Activated T-helper 2 cell treated with anti-CD3 and anti-CD28 coated beads, Interferon-gamma antibody, Interleukin-2, Interleukin-4, amounts not matched to agents 10 μg/mL and 5 μg/mL and 100 μg/mL, durations not matched to agents 14 hours and 24 hours and 36 hours (primary cell): ENCODE data around the gene IL18. TPM values are rescaled to one million over a fixed set of nuclear protein-coding genes. Genes with fewer than 3 reads are reported as not detected.

Source experiments
- DNase-seq: peaks from one replicate; pipeline ENCODE4 v3.0.0; 2021; ENCODE audit warnings: low spot score
- H3K27ac Mint-ChIP-seq: one replicate; pipeline ENCODE4 v1.8.0; 2021; ENCODE audit warnings: mixed read lengths
- H3K27me3 Mint-ChIP-seq: one replicate; pipeline ENCODE4 v1.8.0; 2021; ENCODE audit warnings: low read depth, mixed read lengths
- H3K36me3 Mint-ChIP-seq: one replicate; pipeline ENCODE4 v1.8.0; 2021; ENCODE audit warnings: low read depth, mixed read lengths
- H3K4me1 Mint-ChIP-seq: one replicate; pipeline ENCODE4 v1.8.0; 2021; ENCODE audit warnings: low read depth, mixed read lengths
- H3K4me3 Mint-ChIP-seq: one replicate; pipeline ENCODE4 v1.8.0; 2021; ENCODE audit warnings: low read depth, mild to moderate bottlenecking, moderate library complexity, mixed read lengths
- H3K9me3 Mint-ChIP-seq: one replicate; pipeline ENCODE4 v1.8.0; 2021; ENCODE audit warnings: mixed read lengths
- intact Hi-C: fragments of 100-400 bp; cut with micrococcal nuclease; formaldehyde crosslinking; loops from one replicate; pipeline ENCODE4 v1.15.1; 2023
- total RNA-seq: library from RNA; stranded (reverse); gene quantifications from 2 replicates; pipeline ENCODE4 v1.2.3, GENCODE V29; 2022

IL18 gene
- total RNA-seq, 1 donor from 2014 or later: 1.7 TPM

DNA sequence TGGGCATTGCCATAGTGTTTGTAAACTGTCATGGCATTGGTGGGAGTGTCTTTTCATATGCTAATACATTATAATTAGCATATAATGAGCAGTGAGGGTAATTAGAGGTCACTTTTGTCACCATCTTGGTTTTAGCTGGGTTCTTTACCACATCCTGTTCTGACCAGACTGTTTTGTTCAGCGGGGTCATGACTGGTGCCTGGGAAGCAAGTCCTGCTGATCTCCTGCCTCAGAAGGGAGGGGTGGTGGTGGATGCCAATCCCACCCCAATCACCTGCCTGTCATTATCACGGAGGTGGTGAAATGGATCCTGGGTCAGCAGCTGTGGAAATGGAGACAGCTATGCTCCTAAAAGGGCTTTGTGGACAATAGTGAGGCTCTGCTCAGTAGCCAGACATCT is 31.2 kb downstream of the IL18 start:
- no peak for DNase-seq
- Mint-ChIP-seq H3K4me1 (peaks cover 5% of the 10 kb centered on the region), H3K36me3 (no peaks in the 10 kb centered on the region), H3K4me3 (no peak overlapping the region), H3K27me3 (no peaks in the 10 kb centered on the region), H3K9me3 (no peaks in the 10 kb centered on the region), H3K27ac (no peak overlapping the region)
- intact Hi-C loops: no loop called here

DNA sequence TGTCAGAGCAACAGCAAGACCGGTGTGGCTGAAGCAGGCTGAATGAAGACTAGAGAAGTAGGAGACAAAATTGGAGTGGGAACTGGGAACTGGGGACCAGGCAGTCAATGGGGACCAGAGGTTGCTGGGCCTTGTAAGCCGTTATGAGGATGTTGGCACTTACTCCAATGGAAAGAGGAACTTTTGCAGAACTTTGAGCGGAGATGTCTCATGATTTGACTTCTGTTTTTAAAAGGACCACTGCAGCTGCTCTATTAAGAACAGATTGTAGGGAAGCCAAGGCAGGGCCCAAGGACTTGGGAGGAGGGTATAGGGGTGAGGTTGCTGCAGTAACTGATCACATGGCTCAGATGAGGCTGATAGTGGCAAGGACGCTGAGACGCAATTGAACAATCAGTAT is 34.2 kb downstream of the IL18 start:
- intact Hi-C loops: no loop called here
- Mint-ChIP-seq H3K9me3 (no peaks in the 10 kb centered on the region), H3K36me3 (no peaks in the 10 kb centered on the region), H3K27ac (no peak overlapping the region), H3K4me1 (peaks cover 5% of the 10 kb centered on the region), H3K4me3 (no peak overlapping the region), H3K27me3 (no peaks in the 10 kb centered on the region)
- no peak for DNase-seq

DNA sequence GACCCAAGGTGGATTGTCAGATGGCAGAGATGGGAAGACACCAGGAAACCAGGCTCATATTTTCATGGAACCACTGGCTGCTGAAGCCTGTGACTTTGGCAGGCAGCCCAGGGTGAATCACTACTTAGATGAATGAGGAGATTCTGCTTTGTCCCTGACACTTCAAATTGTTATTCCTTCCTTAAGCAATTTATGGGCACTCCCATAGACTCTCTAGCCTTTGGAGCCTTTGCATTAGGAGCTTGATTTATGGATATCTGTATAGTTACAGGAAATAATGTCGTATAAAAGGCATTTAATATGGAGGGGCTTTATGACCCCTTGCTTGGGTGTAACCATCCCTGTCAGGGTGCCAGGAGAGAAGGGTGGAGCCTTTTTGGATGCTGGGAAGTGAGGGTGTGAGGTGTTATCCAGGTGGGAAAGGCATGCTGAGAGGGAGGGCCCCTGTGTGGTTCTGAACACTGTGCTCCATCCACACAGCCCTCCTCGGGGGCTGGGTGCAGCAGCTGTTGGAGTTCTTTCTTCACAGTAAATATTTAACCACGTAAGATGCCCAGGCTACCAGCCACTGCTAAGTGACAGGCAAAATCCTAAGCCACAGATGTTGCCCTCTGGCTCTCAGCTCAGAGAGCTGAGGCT is 35.3 kb downstream of the IL18 start:
- peaks cover 5% of the 10 kb centered on the region for H3K4me1 Mint-ChIP-seq
- peaks cover 3% of the 10 kb centered on the region for H3K27me3 Mint-ChIP-seq
- DNase-seq: no peak
- H3K4me3 Mint-ChIP-seq: no peak overlapping the region
- no peaks in the 10 kb centered on the region for H3K9me3 Mint-ChIP-seq
- intact Hi-C loops: no loop called here
- no peaks in the 10 kb centered on the region for H3K36me3 Mint-ChIP-seq
- H3K27ac Mint-ChIP-seq: no peak overlapping the region

DNA sequence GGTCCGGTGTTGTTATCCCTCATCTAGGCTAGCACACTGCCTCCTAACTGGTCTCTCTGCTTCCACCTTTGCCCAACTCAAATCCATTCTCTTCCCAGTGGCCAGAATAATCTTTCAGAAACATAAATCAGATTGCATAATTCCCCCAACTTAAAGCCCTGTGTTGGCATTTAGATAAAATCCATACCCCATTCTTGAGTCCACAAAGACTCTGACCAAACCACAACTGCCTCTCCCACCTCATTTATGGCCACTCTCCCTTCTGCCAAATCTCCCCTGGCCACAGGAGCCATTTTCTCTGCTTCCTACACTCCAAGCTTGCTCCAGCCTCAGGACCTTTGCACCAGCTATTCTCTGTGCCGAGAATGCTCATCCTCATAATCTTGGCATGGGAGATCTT is 36.8 kb downstream of the IL18 start:
- Mint-ChIP-seq H3K36me3 (no peaks in the 10 kb centered on the region), H3K4me3 (no peak overlapping the region), H3K4me1 (peaks cover 2% of the 10 kb centered on the region), H3K9me3 (no peaks in the 10 kb centered on the region), H3K27ac (no peak overlapping the region), H3K27me3 (peaks cover 4% of the 10 kb centered on the region)
- no peak for DNase-seq
- intact Hi-C loops: no loop called here

DNA sequence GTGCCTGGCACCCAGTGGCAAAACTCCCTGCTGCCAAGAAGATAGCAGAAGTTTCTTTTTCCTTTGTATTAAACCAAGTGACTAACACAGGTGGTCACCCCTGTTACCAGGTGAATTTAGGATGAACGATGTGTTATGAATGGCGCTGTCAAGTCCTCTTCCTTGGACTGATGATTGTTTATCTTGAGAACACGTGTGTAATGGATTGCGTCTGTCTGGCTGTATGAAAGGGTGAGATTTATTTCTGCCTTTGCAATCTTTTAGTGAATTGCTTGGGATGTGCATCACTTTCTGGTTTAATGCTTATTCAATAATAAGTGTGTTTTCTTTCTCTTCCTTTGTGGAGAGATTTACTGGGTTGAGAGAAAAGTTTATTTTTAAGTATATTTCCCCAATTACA is 40.8 kb downstream of the IL18 start:
- peaks cover 13% of the 10 kb centered on the region for H3K4me1 Mint-ChIP-seq

DNA sequence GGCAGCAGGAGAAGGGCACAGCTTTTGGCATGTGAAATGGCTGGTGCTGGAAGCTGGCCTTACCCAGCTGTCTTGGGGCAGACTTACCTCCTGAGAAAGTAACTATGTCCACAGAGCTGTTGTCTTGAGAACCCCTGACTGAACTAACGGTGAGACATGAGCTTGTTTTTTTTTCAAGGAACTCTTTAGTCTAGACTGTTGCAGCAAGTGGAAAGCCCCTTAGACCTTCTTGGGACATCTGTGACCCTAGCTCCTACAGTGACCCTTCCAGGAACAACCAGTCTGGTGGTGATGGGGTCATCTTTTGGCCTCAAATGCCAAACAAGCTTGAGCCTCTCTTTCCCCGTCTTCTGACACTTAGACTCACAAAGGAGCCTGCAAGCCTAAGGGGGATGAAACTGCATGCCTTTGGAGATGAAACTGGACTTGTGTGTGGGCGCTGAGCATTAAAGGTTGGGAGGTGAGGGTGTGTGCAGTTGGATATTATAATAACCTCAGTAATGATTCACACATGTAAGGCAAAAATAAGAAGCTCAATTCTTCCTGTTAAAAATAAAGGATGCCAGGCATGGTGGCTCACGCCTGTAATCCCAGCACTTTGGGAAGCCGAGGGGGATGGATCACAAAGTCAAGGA is 41.8 kb downstream of the IL18 start:
- intact Hi-C loops: no loop called here
- no peak overlapping the region for H3K4me3 Mint-ChIP-seq
- H3K36me3 Mint-ChIP-seq: no peaks in the 10 kb centered on the region
- H3K4me1 Mint-ChIP-seq: peaks cover 13% of the 10 kb centered on the region
- H3K9me3 Mint-ChIP-seq: no peaks in the 10 kb centered on the region
- H3K27ac Mint-ChIP-seq: no peak overlapping the region
- DNase-seq: no peak
- H3K27me3 Mint-ChIP-seq: peaks cover 4% of the 10 kb centered on the region

More for the DNA sequence above, 40.8 kb downstream of the IL18 start:
- H3K36me3 Mint-ChIP-seq: no peaks in the 10 kb centered on the region
- peaks cover 4% of the 10 kb centered on the region for H3K27me3 Mint-ChIP-seq
- H3K27ac Mint-ChIP-seq: no peak overlapping the region
- no peak for DNase-seq
- intact Hi-C loops: no loop called here
- no peak overlapping the region for H3K4me3 Mint-ChIP-seq
- no peaks in the 10 kb centered on the region for H3K9me3 Mint-ChIP-seq

DNA sequence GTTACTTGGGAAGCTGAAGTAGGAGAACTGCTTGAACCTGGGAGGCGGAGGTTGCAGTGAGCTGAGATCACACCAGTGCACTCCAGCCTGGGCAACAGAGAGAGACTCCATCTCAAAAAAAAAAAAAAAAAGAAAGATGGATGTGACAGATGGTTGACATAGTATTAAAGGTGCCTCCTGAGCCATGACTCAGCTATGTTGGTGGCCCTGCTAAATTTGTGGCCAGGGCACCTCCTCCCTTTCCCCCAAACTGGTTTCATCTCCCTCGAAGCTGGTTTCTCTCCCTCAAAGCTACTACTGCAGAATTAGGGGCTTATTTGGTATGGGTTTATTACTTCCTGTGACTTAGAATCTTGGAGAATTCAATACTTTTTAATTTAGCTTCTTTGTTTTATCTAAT is 45.7 kb downstream of the IL18 start:
- no peak overlapping the region for H3K4me3 Mint-ChIP-seq
- H3K9me3 Mint-ChIP-seq: no peaks in the 10 kb centered on the region

DNA sequence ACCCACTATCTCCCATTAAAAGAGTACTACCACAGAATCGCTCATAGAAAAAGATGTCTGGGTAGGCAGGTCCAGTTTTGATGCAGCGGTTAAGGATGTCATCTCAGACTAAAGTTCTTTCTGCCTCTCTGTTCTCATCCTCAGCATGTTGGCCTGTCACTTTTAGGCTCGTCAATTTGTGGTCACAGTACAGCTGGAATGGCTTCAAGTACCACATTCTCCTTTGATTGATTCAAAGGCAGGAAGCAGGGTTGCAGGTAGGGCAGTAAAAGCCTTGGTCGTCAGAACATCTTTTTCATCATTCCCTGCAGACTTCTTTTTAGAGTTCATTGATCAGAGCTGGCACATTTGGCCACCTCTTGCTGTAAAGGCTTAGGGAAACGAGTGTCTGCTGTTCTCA is 48.5 kb downstream of the IL18 start:
- no peaks in the 10 kb centered on the region for H3K9me3 Mint-ChIP-seq
- H3K4me3 Mint-ChIP-seq: no peak overlapping the region
- intact Hi-C loops: loop anchor here (2.0 kb wide), 1 partner anchor 59 kb away; the partner anchor contains the start of gene BCO2
- DNase-seq: no peak
- no peak overlapping the region for H3K27ac Mint-ChIP-seq
- H3K36me3 Mint-ChIP-seq: no peaks in the 10 kb centered on the region
- peaks cover 14% of the 10 kb centered on the region for H3K4me1 Mint-ChIP-seq
- H3K27me3 Mint-ChIP-seq: no peaks in the 10 kb centered on the region

More for the DNA sequence above, 45.7 kb downstream of the IL18 start:
- intact Hi-C loops: no loop called here
- H3K27me3 Mint-ChIP-seq: no peaks in the 10 kb centered on the region
- no peaks in the 10 kb centered on the region for H3K36me3 Mint-ChIP-seq
- H3K27ac Mint-ChIP-seq: no peak overlapping the region
- DNase-seq: no peak
- peaks cover 17% of the 10 kb centered on the region for H3K4me1 Mint-ChIP-seq

DNA sequence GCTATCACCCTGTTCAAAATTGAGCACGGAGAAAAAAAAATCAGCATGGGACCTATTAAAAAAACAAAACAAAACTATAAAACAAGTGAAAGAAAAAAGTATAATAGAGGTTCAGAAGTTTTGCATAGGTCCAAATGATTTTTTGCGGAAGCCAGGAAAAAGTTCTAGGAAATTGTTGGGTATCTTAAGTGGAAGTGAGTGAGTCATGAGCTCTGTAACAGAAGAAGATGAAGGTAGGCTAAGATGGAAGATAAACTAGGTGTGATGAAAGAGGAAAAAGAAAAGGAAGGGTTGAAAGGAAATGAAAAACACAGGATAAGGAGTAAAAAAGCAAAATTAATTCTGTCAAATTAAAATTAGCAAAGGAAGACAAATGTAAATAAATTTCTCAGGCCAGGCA is 49.4 kb downstream of the IL18 start:
- H3K9me3 Mint-ChIP-seq: no peaks in the 10 kb centered on the region
- intact Hi-C loops: loop anchor here (2.0 kb wide), 1 partner anchor 60 kb away; the partner anchor contains the start of gene BCO2
- no peak overlapping the region for H3K27ac Mint-ChIP-seq
- H3K4me1 Mint-ChIP-seq: peaks cover 9% of the 10 kb centered on the region
- no peaks in the 10 kb centered on the region for H3K36me3 Mint-ChIP-seq
- no peak for DNase-seq
- no peak overlapping the region for H3K4me3 Mint-ChIP-seq
- no peaks in the 10 kb centered on the region for H3K27me3 Mint-ChIP-seq

DNA sequence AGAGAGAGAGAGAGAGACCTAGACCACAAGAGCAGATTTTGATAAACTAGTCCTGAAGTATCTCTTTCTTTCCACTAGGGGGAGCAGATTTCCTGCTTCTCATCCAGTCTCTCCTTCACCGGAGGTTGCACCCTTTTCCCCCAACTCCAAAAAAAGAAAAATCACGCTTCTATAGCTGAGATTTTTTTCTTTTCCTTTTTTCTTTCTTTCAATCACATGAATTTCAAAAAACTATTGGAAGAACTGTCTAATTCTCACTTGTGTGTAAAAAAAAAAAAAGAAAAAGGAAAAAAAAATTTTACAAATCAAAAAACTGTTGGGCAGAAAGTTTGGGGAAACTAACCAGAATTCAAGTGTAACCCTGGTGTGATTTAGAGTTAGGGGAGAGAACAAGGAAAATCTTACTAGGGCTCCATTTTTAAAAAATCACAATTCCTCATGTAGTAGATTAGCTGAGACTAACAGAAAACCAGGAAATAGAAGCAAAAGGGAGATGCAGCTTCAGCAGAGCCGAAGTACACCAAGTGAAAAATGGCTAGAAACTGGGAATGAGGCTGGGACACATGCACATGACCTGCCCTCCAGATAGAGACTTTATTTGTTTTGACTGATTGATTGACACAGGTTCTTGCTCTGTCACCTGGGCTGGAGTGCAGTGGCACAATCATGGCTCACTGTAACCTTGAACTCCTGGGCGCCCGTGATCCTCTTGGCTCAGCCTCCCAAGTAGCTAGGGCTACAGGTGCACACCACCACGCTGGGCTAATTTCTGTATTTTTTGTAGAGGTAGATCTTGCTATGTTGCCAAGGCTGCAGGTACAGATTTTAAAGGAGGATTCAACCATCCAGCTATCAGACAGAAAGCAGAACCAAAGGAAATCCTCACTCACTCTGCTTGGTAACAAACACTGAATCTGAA is 50.1 kb downstream of the IL18 start:
- DNase-seq: no peak

DNA sequence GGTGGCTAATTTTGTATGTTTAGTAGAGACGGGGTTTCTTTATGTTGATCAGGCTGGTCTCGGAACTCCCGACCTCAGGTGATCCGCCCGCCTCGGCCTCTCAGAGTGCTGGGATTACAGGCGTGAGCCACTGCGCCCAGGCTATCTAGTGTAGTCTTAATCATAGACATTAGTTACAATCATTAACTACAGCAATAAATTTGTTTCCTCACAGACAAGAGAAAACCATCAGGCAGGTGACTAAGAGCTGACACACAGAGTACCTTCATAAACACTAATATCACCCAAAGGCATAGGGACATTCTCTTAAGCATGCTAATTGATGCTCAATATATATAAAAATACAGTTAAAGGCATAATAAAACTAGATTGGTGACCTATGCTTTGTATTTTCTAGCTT is 57.8 kb downstream of the IL18 start:
- H3K27me3 Mint-ChIP-seq: no peaks in the 10 kb centered on the region
- intact Hi-C loops: no loop called here
- no peak overlapping the region for H3K4me3 Mint-ChIP-seq
- H3K36me3 Mint-ChIP-seq: no peaks in the 10 kb centered on the region
- no peaks in the 10 kb centered on the region for H3K9me3 Mint-ChIP-seq
- H3K4me1 Mint-ChIP-seq: no peaks in the 10 kb centered on the region
- no peak overlapping the region for H3K27ac Mint-ChIP-seq
- DNase-seq: no peak

More for the DNA sequence above, 50.1 kb downstream of the IL18 start:
- Mint-ChIP-seq H3K36me3 (no peaks in the 10 kb centered on the region), H3K9me3 (no peaks in the 10 kb centered on the region), H3K4me3 (no peak overlapping the region), H3K4me1 (peaks cover 9% of the 10 kb centered on the region), H3K27me3 (no peaks in the 10 kb centered on the region), H3K27ac (no peak overlapping the region)
- intact Hi-C loops: loop anchor here (1.0 to 2.0 kb wide), 2 partner anchors 61 to 167 kb away; partner anchors contain the start of gene BCO2

DNA sequence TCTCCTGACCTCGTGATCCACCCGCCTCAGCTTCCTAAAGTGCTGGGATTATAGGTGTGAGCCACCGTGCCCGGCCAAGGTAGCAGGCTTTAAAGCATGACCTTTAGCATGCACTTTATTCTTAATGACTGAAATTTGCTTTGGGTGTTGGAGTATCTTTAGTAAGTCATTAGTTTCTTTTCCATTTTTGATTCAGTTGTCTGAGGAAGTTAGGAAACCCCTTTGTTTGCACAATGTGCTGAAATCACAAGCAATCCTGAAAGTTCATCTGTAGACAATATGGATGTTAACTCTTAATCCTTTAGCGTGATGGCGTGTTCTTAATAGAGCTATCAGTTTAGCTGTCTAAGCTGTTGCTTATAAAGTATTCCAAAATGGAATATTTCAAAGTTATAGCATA is 60.4 kb downstream of the IL18 start:
- intact Hi-C loops: no loop called here
- Mint-ChIP-seq H3K27ac (no peak overlapping the region), H3K9me3 (no peaks in the 10 kb centered on the region), H3K4me1 (no peaks in the 10 kb centered on the region), H3K27me3 (no peaks in the 10 kb centered on the region), H3K4me3 (no peak overlapping the region), H3K36me3 (no peaks in the 10 kb centered on the region)
- no peak for DNase-seq

DNA sequence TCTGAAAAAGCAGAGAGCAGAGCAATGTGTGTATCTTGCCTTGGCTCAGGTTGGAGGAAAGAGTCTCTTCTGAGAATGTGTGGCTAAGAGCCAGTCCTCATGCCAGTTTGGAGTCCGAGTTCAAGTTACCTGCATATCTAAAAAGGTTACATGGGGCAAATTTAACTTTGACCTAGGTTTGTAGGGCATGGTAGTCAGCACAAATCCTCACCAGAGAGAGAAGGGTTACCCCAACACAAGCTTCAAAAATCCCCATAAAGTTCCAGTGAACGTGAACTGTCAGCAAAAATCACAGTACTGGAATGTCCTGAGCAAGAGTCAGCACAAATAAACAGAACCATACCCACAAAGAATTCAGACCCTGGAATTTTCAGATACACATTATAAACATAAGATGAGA is 63.4 kb downstream of the IL18 start:
- H3K27me3 Mint-ChIP-seq: no peaks in the 10 kb centered on the region
- no peak overlapping the region for H3K4me3 Mint-ChIP-seq
- H3K4me1 Mint-ChIP-seq: no peaks in the 10 kb centered on the region
- H3K36me3 Mint-ChIP-seq: peaks cover 9% of the 10 kb centered on the region
- H3K9me3 Mint-ChIP-seq: no peaks in the 10 kb centered on the region
- no peak overlapping the region for H3K27ac Mint-ChIP-seq
- intact Hi-C loops: no loop called here
- DNase-seq: no peak
